Cardiac muscle cell (in vitro differentiated cells and primary cell): ENCODE data around the gene RSPH9. TPM values are rescaled to one million over a fixed set of nuclear protein-coding genes. Genes with fewer than 3 reads are reported as not detected.

Experiments
- DNase-seq, 2 donors: peaks; one replicate each; pipeline versions ENCODE4 v3.0.0 to v3.0.0-alpha.2; 2010 to 2017; ENCODE audit warnings: low read depth in 1 of 2, low spot score in 1 of 2
- H3K27ac ChIP-seq: fragments of 200-600 bp; sonication (generic); 2 replicates; pipeline ENCODE4 v1.5.1; 2016
- H3K27me3 ChIP-seq: fragments of 200-600 bp; sonication (generic); 2 replicates; pipeline ENCODE4 v1.6.0; 2016; ENCODE audit warnings: control low read depth
- H3K36me3 ChIP-seq: fragments of 200-600 bp; sonication (generic); 2 replicates; pipeline ENCODE4 v1.5.1; 2016; ENCODE audit warnings: control low read depth
- H3K4me1 ChIP-seq: fragments of 200-600 bp; sonication (generic); 2 replicates; pipeline ENCODE4 v1.8.1; 2017; ENCODE audit warnings: low read depth, mild to moderate bottlenecking, mixed run types
- H3K4me3 ChIP-seq: fragments of 200-600 bp; sonication (generic); 2 replicates; pipeline ENCODE4 v1.5.1; 2016; ENCODE audit warnings: mild to moderate bottlenecking
- H3K9me3 ChIP-seq: fragments of 200-600 bp; sonication (generic); 2 replicates; pipeline ENCODE4 v1.5.1; 2017; ENCODE audit warnings: low read depth, mild to moderate bottlenecking, control low read depth
- polyA plus RNA-seq: library from polyadenylated mRNA; unstranded; fragments of >200 nt; fragmentation: Nextera tagmentation; extraction: Ambion mirVana; gene quantifications from 2 replicates; pipeline ENCODE4 v1.2.1, GENCODE V29; 2016
- total RNA-seq: library from RNA; depleted of rRNA; stranded (reverse); fragments of >200 nt; gene quantifications from 2 replicates; pipeline ENCODE4 v1.2.3, GENCODE V29; 2016
- TF ChIP-seq, protein P1 (sequence below): IDR thresholded peaks from 2 replicates; pipeline ENCODE4 v1.5.1; 2012; ENCODE audit warnings: low read depth, mild to moderate bottlenecking, low read length

The RSPH9 gene
- total and polyA plus RNA-seq, 2 experiments from 2014 or later, result 2.9 to 5.8 TPM

DNA sequence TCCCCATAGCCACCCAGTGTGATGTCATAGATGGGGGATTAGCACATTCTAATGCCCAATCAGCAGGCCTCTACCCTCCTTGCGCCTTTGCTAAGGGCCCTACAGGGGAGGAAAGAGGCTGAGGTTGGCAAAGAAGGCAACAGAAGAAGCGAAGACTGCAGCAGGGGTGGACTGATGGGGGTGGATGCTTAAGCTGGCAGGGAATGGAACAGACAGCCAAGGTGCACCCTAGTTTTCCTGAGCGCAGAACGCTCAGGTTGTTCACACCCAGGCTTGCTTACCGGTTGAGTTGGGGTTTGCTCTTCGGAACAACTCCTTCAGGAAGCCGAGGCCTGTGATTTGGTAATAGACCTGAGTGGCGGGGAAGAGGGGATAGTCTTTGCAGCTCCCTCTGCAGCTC is 30.1 kb downstream of the RSPH9 start:
- peaks cover 6% of the 10 kb centered on the region for H3K4me1 ChIP-seq
- H3K36me3 ChIP-seq, result peaks cover 35% of the 10 kb centered on the region
- no peak overlapping the region for H3K27ac ChIP-seq
- no peaks in the 10 kb centered on the region for H3K9me3 ChIP-seq
- no peak overlapping the region for H3K4me3 ChIP-seq
- H3K27me3 ChIP-seq, result no peaks in the 10 kb centered on the region
- TF ChIP-seq, protein P1, sequence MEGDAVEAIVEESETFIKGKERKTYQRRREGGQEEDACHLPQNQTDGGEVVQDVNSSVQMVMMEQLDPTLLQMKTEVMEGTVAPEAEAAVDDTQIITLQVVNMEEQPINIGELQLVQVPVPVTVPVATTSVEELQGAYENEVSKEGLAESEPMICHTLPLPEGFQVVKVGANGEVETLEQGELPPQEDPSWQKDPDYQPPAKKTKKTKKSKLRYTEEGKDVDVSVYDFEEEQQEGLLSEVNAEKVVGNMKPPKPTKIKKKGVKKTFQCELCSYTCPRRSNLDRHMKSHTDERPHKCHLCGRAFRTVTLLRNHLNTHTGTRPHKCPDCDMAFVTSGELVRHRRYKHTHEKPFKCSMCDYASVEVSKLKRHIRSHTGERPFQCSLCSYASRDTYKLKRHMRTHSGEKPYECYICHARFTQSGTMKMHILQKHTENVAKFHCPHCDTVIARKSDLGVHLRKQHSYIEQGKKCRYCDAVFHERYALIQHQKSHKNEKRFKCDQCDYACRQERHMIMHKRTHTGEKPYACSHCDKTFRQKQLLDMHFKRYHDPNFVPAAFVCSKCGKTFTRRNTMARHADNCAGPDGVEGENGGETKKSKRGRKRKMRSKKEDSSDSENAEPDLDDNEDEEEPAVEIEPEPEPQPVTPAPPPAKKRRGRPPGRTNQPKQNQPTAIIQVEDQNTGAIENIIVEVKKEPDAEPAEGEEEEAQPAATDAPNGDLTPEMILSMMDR, result no peak
- no peak for DNase-seq

DNA sequence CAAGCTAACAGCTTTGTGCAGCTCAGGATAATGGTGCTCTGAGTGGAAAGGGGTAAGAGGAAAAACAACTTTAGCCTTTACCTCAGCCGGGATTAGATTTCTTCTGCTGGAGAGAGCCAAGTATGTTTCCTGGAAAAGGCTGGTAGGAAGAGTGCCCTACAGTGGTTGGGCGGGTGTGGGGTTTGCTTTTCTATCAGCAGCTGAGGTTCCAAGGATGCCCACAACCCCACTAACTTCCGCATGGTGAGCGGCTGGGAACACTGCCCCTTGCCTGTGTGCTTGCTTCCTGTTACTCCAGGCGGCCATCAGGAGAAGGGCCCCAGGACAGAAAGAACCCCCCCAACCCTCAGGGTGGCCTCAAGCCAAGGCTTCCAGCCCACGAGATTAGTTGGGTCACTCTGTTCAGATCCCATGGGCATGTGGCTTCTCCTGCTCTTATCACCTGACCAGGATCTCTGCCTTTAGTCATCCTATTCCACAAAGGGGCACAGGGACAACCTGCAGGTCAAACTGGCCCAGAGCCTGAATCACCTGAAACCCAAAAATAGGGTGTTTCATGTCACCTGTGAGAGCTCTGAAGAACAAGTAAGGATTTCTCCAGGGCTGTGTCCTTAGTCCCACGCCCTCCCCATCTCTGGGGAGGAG is 32.2 kb downstream of the RSPH9 start:
- Histone ChIP-seq H3K27ac (no peak overlapping the region), H3K36me3 (peaks cover 29% of the 10 kb centered on the region), H3K27me3 (no peaks in the 10 kb centered on the region)

DNA sequence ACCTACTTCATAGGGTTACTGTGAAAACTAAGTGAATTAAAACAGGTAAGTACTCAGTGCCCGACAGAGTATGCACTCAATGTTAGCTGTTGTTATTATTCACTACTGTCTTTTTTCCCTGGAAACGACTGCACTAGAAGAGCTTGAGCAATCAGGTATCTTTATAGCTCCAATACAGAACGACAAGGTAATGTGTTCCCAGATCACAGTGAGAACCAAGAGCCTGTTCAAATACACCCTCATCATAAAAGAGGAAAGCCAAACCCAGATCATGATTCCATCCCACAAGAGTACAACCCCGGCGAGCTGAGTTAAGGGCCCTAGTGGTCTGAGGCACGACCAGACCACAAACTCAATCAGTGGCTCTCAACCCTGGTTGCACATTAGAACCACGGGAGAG is 32.9 kb downstream of the RSPH9 start:
- H3K4me1 ChIP-seq, result no peaks in the 10 kb centered on the region
- no peak for DNase-seq
- H3K36me3 ChIP-seq, result peaks cover 29% of the 10 kb centered on the region
- no peak overlapping the region for H3K27ac ChIP-seq
- TF ChIP-seq, protein P1, result no peak
- H3K9me3 ChIP-seq, result no peaks in the 10 kb centered on the region
- H3K4me3 ChIP-seq, result no peak overlapping the region
- no peaks in the 10 kb centered on the region for H3K27me3 ChIP-seq

More for the DNA sequence above, 32.2 kb downstream of the RSPH9 start:
- Histone ChIP-seq H3K4me1 (no peaks in the 10 kb centered on the region), H3K9me3 (no peaks in the 10 kb centered on the region), H3K4me3 (no peak overlapping the region)
- no peak for DNase-seq
- TF ChIP-seq, protein P1, result no peak

DNA sequence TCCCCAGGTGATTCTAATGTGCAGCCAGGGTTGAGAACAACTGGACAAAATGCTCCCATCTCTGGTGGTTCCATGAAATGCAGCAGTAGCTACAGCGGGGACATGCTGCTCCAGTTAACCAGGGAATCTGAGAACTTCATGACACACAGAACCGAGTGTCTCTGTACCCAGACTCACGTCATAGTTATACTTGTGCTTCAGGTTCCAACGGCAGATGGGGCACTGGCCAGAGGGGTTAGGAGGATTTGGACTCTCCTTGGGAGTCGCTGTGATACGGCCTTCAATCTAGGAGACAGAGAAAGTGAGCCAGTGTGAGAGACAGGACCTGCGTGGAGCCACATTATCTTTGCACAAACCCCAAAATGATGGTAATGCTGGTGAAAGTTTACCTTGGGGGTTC is 33.5 kb downstream of the RSPH9 start:
- Histone ChIP-seq H3K4me1 (no peaks in the 10 kb centered on the region), H3K36me3 (peaks cover 29% of the 10 kb centered on the region), H3K27me3 (no peaks in the 10 kb centered on the region), H3K4me3 (no peak overlapping the region), H3K9me3 (no peaks in the 10 kb centered on the region), H3K27ac (no peak overlapping the region)
- TF ChIP-seq, protein P1, result no peak
- no peak for DNase-seq

DNA sequence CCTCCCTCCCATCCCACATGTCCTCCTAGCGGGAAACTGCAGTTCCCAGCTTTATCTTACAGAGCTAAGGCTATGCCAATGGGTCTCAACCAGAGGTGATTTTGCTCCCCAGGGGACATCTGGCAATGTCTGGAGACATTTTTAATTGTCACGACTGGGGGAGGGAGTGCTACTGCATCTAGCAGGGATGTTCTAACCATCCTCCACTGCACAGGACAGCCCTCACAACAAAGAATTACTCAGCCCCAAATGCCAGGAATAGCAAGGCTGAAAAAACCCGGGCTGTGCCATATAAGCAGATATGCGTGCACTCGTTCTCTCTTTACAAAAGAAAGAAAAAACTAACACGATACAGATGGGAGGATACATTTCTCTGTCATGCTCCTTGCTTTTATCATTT is 34.2 kb downstream of the RSPH9 start:
- H3K27me3 ChIP-seq, result no peaks in the 10 kb centered on the region
- TF ChIP-seq, protein P1, result no peak
- peaks cover 29% of the 10 kb centered on the region for H3K36me3 ChIP-seq

More for the DNA sequence above, 34.2 kb downstream of the RSPH9 start:
- Histone ChIP-seq H3K4me3 (no peak overlapping the region), H3K9me3 (no peaks in the 10 kb centered on the region), H3K4me1 (no peaks in the 10 kb centered on the region), H3K27ac (no peak overlapping the region)
- DNase-seq, result no peak
